GM21737 (cell line): ENCODE measurements around the gene PLA2G5.
"Not testable (repeated sequence)": the region's sequence is repeated elsewhere in the genome, so short reads cannot be mapped to it uniquely, and the experiment has no call there.

Source experiments
- ATAC-seq: cut with Tn5 transposase; IDR thresholded peaks from one replicate; pipeline ENCODE4 v1.9.1; 2021; ENCODE audit warnings: mild to moderate bottlenecking, moderate library complexity; ENCODE audit not compliant: unreplicated experiment

The PLA2G5 gene

GRCh38 chr1:20069874-20070273, at the start of gene PLA2G5:
TSS of gene PLA2G5 (plus strand) at chr1:20070194. CDS start at chr1:20084831, 14,637 bp downstream.
- no peak for ATAC-seq

DNA sequence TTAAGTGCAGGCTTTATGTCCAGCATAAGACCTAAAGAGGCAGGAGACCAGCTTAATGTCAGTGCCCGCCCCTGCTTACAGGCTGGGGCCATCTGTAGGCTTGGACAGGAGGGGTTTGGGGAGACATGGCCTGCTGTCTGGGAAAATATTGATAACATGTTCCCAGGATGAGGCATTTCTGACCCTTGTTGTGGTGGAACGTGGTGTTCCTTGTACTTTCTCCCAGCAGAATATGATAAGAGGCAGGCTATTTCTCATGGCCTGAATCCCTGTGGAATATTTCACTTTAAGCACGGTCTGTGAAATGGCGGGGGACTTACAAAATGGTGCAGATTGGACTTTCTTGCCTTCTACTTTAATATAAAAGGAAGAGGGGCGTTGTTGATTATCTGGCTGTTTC, 41.9 kb upstream of the PLA2G5 start:
- no peak for ATAC-seq

- ATAC-seq: no peak
Observed at GRCh38 chr1:20028726-20029125, 41.3 kb upstream of the PLA2G5 start.

GRCh38 chr1:20029178-20029912, 40.6 kb upstream of the PLA2G5 start:
- ATAC-seq: no peak

DNA sequence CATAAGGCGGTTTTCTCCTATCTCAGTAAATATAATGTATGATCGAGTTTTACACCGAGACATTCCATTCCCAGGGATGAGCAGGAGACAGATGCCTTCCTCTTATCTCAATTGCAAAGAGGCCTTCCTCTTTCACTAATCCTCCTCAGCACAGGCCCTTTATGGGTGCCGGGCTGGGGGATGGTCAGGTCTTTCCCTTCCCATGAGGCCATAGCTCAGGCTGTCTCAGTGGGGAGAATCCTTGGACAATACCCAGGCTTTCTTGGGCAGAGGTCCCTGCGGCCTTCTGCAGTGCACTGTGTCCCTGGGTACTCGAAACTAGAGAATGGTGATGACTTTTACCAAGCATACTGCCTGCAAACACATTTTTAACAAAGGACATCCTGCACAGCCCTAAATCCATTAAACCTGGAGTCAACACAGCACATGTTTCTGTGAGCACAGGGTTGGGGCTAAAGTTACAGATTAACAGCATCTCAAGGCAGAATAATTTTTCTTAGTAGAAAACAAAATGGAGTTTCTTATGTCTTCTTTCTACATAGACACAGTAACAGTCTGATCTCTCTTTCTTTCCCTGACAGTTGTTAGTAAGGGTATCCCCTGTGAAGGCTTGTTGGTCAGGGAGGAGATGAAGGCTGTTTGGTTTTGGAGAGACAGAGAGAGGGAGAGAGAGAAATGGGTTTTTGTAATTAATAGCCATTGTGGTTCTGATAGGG, 39.4 kb upstream of the PLA2G5 start:
- not testable (repeated sequence) for ATAC-seq

DNA sequence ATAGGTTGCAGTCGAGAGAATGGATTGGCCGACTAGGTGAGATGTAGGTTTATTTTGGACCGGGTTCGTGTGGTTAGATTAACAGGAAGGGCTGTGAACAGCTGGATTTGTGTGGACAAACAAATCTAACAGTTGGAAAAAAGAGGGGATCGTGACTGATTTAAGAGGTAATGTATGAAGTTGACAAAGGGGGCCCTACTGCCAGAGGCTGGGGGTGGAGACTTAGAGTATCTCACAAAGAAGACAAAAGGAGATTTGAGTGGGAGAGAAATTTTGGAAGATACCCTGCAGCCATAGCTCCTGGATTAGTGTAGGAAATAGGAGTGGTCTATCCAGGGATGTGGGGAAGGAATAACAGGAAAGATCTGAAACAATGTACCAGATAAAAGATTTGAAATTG, 38.8 kb upstream of the PLA2G5 start:
- ATAC-seq: no peak

GRCh38 chr1:20031836-20032235, 38.2 kb upstream of the PLA2G5 start:
- ATAC-seq: no peak

DNA sequence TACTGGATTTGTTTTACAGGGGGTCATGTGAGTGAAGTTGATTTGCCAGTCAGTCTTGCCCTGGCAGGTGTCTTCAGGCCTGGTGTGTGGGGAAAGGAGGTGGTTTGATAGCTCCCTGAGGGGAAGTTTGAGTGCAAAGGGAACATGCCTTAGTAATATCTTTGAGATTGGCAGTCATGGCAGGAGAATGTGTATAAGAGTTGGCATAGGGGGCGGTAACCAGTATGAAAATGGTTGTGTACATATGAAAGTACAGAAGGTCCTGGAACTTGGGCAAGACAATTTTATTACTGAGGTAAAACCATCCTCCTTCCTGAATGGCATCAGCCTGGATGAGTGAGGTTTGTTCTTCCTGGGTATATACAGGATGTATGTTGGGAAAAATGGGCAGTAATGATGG, 37.6 kb upstream of the PLA2G5 start:
- ATAC-seq: no peak

GRCh38 chr1:20033420-20033819, 36.6 kb upstream of the PLA2G5 start:
- no peak for ATAC-seq

DNA sequence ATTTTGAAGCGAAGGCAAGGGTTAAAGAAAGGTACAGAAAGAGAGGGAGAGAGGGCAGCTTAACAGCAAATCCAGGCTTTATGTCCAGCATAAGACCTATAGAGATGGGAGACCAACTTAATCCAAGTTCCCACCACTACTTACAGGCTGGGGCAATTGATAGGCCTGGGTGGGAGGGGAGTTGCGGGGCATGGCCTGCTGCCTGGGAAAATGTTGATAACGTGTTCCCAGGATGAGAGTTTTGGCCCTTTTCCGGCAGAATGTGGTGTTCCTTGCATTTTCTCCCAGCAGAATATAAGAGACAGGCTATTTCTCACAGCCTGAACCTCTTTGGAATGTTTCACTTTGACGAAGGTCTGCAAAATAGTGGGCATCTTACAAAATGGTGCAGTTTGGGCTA, 34.9 kb upstream of the PLA2G5 start:
- no peak for ATAC-seq

GRCh38 chr1:20037877-20038276, 32.1 kb upstream of the PLA2G5 start:
- ATAC-seq: no peak

- no peak for ATAC-seq
Observed at GRCh38 chr1:20047096-20047495, 22.9 kb upstream of the PLA2G5 start.

DNA sequence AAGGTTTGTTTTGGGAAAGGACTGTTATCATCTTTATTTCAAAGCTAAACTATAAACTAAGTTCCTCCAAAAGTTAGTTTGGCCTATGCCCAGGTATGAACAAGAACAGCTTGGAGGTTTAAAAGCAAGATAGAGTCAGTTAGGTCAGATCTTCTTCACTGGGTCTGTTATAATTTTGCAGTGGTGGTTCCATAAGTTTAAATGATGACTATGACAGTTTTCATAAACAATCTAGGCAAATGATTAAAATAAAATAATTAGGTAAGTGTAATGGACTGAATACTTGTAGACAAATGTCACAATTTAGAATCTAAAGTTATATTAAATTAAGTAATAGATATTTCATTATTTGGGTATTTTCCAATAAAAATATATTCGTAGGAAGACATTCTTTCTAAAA, 21.4 kb upstream of the PLA2G5 start:
- no peak for ATAC-seq

GRCh38 chr1:20049056-20049798, 20.8 kb upstream of the PLA2G5 start:
- ATAC-seq: not testable (repeated sequence)

DNA sequence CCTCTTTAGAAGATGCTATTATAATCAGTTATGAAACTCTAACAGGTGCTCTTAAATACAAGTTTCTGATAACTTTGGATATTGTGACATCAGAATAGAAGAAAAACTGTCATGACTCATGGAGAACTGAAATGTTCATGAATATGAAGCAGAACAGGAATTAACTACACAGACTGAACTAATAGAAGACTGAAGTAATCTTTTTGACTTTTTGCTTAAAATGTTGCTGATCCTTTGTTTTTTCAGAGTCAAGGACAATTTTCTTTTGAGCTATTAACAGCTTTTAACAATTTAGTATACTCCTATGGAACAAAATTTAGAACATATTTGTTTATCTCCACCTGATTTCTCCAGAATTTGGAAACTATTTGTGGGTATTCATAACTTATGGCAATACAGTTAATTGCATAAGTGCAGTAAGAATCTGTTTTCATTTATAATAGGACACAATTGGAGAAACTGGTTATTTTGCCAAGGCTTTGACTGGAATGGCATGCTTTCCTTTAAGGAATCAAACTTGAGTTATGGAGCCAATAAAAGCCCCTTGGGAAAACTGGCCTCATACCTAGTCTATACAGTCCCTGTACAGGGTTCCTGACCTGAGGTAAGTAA, 18.7 kb upstream of the PLA2G5 start:
- no peak for ATAC-seq

GRCh38 chr1:20052386-20052785, 17.6 kb upstream of the PLA2G5 start:
- ATAC-seq: no peak

DNA sequence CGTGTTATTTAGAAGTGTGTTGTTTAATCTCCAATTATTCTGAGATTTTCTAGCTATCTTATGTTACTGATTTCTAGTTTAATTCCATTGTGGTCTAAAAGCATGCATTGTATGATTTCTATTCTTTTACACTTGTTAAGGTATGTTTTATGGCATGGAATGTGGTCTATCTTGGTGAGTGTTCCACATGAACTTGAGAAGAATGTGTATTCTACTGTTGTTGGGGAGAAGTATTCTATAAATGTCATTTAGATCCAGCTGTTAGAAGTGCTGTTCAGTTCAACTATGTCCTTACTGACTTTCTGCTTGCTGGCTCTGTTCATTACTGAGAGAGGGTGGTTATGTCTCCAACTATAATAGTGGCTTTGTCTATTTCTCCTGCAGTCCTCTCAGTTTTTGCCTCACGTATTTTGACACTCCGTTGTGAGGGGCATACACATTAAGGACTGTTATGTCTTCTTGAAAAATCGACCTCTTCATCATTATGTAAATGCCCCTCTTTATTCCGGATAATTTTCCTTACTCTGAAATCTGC, 12.0 kb upstream of the PLA2G5 start:
- no peak for ATAC-seq

DNA sequence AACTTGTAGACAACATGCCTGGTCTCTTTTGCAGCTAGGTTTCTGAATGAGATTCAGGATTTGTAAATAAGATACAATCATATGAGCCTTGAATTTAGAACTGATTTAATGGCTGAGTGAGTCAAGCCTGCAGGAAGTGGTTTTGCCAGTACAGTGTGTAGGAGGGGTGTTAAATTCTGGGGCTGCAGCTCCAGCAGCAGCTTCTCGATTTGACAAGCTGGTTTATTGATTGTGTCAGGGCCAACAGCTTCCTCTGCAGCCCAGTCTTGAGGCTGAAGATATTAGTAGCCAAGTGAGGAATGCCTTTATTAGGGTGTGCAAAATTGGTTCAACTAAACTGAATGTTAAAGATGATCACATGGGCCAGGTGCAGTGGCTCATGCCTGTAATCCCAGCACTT, 11.5 kb upstream of the PLA2G5 start:
- no peak for ATAC-seq

GRCh38 chr1:20059847-20060246, 10.1 kb upstream of the PLA2G5 start:
- no peak for ATAC-seq

- ATAC-seq: not testable (repeated sequence)
Observed at GRCh38 chr1:20060791-20061190, 9.2 kb upstream of the PLA2G5 start.

GRCh38 chr1:20061866-20062265, 8.1 kb upstream of the PLA2G5 start:
- ATAC-seq: no peak
